NCI-H748 (cell line): ENCODE data around the gene C3orf70.
"Not testable (repeated sequence)": the region's sequence is repeated elsewhere in the genome, so short reads cannot be mapped to it uniquely, and the experiment has no call there.

Experiments
- DNase-seq: peaks from one replicate; lab custom pipeline; 2025; ENCODE audit not compliant: unreplicated experiment; lab: John Stamatoyannopoulos, UW

Gene C3orf70

GRCh38 chr3:185151101-185151963 is 1.5 kb downstream of the C3orf70 start:
- DNase-seq: no peak

GRCh38 chr3:185150561-185150960 is 2.3 kb downstream of the C3orf70 start:
- DNase-seq: no peak

- no peak for DNase-seq
These were observed 3.3 kb downstream of the C3orf70 start for GRCh38 chr3:185149591-185149990.

GRCh38 chr3:185145511-185145910 is 7.3 kb downstream of the C3orf70 start:
- DNase-seq: no peak

- no peak for DNase-seq
These were observed 8.1 kb downstream of the C3orf70 start for GRCh38 chr3:185144784-185145183.

- no peak for DNase-seq
These were observed 15.0 kb downstream of the C3orf70 start for GRCh38 chr3:185137821-185138220.

- DNase-seq: no peak
These were observed 18.4 kb downstream of the C3orf70 start for GRCh38 chr3:185134509-185134908.

- no peak for DNase-seq
These were observed 21.1 kb downstream of the C3orf70 start for GRCh38 chr3:185131602-185132256.

GRCh38 chr3:185129083-185129482 is 23.8 kb downstream of the C3orf70 start:
- DNase-seq: no peak

GRCh38 chr3:185126201-185126600 is 26.7 kb downstream of the C3orf70 start:
- DNase-seq: no peak

- no peak for DNase-seq
These were observed 32.7 kb downstream of the C3orf70 start for GRCh38 chr3:185120126-185120525.

GRCh38 chr3:185115371-185115770 is 37.5 kb downstream of the C3orf70 start:
- no peak for DNase-seq

GRCh38 chr3:185114756-185115155 is 38.1 kb downstream of the C3orf70 start:
- DNase-seq: no peak

GRCh38 chr3:185112186-185112585 is 40.7 kb downstream of the C3orf70 start:
- DNase-seq: no peak

GRCh38 chr3:185109012-185109411 is 43.8 kb downstream of the C3orf70 start:
- not testable (repeated sequence) for DNase-seq

- not testable (repeated sequence) for DNase-seq
These were observed 46.5 kb downstream of the C3orf70 start for GRCh38 chr3:185106256-185106890.

- DNase-seq: no peak
These were observed 49.3 kb downstream of the C3orf70 start for GRCh38 chr3:185103359-185104127.

- no peak for DNase-seq
These were observed 58.2 kb downstream of the C3orf70 start for GRCh38 chr3:185094697-185095096.

GRCh38 chr3:185093116-185093515 is 59.7 kb downstream of the C3orf70 start:
- no peak for DNase-seq

GRCh38 chr3:185090811-185091210 is 62.0 kb downstream of the C3orf70 start:
- DNase-seq: no peak

GRCh38 chr3:185089751-185090150 is 63.1 kb downstream of the C3orf70 start:
- no peak for DNase-seq
